ENCODE results near the gene LOC101059915.
"Not testable (repeated sequence)": the region's sequence is repeated elsewhere in the genome, so short reads cannot be mapped to it uniquely, and the experiment has no call there.

DNA sequence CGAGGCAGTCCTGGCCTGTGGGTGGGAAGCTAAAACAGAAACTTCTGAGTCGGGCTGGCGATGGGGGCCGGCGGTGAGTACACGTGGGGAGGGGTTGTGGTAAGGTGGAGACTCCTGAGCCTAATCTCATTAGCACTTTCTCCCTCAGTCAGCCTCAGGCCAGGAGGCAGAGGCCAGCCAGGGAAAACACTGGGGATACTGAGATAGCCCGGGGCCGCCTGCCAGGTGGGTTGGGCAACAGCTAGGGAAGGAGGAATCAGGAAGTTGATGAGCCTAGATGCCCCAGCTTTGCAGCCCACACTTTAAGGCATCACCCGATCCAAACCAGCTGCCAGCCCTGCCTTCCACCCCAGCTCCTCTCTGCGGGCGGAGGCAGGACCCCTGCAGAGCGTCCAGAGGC is 49.0 kb downstream of the LOC101059915 start:
- TF ChIP-seq, protein P1, sequence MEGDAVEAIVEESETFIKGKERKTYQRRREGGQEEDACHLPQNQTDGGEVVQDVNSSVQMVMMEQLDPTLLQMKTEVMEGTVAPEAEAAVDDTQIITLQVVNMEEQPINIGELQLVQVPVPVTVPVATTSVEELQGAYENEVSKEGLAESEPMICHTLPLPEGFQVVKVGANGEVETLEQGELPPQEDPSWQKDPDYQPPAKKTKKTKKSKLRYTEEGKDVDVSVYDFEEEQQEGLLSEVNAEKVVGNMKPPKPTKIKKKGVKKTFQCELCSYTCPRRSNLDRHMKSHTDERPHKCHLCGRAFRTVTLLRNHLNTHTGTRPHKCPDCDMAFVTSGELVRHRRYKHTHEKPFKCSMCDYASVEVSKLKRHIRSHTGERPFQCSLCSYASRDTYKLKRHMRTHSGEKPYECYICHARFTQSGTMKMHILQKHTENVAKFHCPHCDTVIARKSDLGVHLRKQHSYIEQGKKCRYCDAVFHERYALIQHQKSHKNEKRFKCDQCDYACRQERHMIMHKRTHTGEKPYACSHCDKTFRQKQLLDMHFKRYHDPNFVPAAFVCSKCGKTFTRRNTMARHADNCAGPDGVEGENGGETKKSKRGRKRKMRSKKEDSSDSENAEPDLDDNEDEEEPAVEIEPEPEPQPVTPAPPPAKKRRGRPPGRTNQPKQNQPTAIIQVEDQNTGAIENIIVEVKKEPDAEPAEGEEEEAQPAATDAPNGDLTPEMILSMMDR (IDR thresholded peaks at IDR 0.05; ENCODE audit: insufficient read depth, low read length, poor library complexity, severe bottlenecking): not testable (repeated sequence)
- not testable (repeated sequence) for TF ChIP-seq EZH2phosphoT487 (conservative IDR thresholded peaks at IDR 0.05; ENCODE audit: low read length)

Measured in SU-DHL-6 (cell line).